ENCODE data around the gene DMD. TPM values are rescaled to one million over a fixed set of nuclear protein-coding genes. Genes with fewer than 3 reads are reported as not detected.

The DMD gene
- total RNA-seq, 1 experiment from 2014 or later = 2.2 TPM

DNA sequence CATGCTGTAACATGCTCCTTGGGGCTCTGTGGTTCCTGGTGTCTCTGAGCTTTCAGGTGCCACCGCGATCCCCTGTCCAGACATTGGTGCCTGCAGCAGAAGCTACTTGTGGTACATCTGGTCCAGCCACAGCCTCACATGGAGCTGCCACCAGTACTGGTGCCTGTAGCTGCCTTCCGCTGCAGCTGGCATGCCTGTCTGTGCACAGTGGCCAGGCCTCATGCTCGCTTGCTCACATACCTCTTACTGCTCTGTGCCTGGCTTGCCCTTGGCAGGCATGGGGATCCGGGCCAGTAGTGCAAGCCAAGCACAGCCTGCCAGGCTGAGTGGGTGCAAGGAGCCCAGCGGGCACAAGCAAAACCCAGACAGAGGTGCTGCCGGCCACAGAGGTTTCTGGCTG, 618.6 kb downstream of the DMD start:
- Histone ChIP-seq H3K36me3 (ENCODE audit: control insufficient read depth, insufficient read depth, low read length) (no peaks in the 10 kb centered on the region), H3K27ac (ENCODE audit: low read length) (no peak overlapping the region), H3K4me3 (ENCODE audit: low read depth in 2 of 2, low read length in 2 of 2) (no peak overlapping the region), H3K4me1 (ENCODE audit: control insufficient read depth, insufficient read depth, low read length) (no peaks in the 10 kb centered on the region), H3K27me3 (ENCODE audit: control insufficient read depth, insufficient read depth, low read length) (no peaks in the 10 kb centered on the region), H3K9me3 (ENCODE audit: control insufficient read depth, insufficient read depth, low read depth, low read length) (no peaks in the 10 kb centered on the region)
- POLR2A ChIA-PET = no interaction called here
- in situ Hi-C loops (cut with HindIII; ENCODE audit: low pct_unique_long_range_greater_than_20kb, low sequenced_read_pairs) = no loop called here
- ATAC-seq = no peak
- intact Hi-C loops (cut with micrococcal nuclease; ENCODE audit: unreplicated experiment) = no loop called here
- TF ChIP-seq TCF7L2 (IDR thresholded peaks at IDR 0.05; ENCODE audit: low read depth, low read length) (no peak), POLR2AphosphoS5 (IDR thresholded peaks at IDR 0.05; ENCODE audit: low read depth, low read length) (no peak), SIN3A (IDR thresholded peaks at IDR 0.05; ENCODE audit: borderline replicate concordance, insufficient read depth, low read depth, low read length) (no peak)
- TF ChIP-seq, protein P1, sequence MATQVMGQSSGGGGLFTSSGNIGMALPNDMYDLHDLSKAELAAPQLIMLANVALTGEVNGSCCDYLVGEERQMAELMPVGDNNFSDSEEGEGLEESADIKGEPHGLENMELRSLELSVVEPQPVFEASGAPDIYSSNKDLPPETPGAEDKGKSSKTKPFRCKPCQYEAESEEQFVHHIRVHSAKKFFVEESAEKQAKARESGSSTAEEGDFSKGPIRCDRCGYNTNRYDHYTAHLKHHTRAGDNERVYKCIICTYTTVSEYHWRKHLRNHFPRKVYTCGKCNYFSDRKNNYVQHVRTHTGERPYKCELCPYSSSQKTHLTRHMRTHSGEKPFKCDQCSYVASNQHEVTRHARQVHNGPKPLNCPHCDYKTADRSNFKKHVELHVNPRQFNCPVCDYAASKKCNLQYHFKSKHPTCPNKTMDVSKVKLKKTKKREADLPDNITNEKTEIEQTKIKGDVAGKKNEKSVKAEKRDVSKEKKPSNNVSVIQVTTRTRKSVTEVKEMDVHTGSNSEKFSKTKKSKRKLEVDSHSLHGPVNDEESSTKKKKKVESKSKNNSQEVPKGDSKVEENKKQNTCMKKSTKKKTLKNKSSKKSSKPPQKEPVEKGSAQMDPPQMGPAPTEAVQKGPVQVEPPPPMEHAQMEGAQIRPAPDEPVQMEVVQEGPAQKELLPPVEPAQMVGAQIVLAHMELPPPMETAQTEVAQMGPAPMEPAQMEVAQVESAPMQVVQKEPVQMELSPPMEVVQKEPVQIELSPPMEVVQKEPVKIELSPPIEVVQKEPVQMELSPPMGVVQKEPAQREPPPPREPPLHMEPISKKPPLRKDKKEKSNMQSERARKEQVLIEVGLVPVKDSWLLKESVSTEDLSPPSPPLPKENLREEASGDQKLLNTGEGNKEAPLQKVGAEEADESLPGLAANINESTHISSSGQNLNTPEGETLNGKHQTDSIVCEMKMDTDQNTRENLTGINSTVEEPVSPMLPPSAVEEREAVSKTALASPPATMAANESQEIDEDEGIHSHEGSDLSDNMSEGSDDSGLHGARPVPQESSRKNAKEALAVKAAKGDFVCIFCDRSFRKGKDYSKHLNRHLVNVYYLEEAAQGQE (IDR thresholded peaks at IDR 0.05; ENCODE audit: insufficient read depth in 1 of 2, low read depth in 2 of 2, low read length in 1 of 2) = no peak
- TF ChIP-seq, protein P2, sequence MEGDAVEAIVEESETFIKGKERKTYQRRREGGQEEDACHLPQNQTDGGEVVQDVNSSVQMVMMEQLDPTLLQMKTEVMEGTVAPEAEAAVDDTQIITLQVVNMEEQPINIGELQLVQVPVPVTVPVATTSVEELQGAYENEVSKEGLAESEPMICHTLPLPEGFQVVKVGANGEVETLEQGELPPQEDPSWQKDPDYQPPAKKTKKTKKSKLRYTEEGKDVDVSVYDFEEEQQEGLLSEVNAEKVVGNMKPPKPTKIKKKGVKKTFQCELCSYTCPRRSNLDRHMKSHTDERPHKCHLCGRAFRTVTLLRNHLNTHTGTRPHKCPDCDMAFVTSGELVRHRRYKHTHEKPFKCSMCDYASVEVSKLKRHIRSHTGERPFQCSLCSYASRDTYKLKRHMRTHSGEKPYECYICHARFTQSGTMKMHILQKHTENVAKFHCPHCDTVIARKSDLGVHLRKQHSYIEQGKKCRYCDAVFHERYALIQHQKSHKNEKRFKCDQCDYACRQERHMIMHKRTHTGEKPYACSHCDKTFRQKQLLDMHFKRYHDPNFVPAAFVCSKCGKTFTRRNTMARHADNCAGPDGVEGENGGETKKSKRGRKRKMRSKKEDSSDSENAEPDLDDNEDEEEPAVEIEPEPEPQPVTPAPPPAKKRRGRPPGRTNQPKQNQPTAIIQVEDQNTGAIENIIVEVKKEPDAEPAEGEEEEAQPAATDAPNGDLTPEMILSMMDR (IDR thresholded peaks at IDR 0.05) = no peak
- CTCF ChIA-PET = no interaction called here
- BruUV-seq (replicated peaks) = no TSS peak
- DNase-seq (ENCODE audit: low read depth, low spot score) = no peak

DNA sequence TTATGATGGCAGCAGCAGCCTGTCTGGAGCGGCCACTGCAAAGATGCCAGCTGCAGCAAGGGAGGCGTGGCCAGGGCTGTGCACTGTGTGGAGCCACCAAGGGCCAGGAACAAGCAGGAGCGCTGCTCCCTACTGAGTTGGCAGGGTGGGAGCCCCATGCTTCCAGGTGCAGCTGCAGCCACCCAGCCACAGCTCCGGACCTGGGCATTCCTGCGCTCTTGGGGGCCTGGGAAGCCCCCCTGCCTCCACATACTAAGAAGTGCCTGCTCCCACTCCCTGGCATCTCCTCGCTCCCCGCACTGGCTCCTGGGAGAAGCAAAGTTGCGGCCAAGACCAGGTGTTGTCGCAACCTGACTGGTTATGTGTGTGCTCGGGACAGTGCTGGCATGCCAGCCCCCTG, 619.8 kb downstream of the DMD start:
- no TSS peak for BruUV-seq (replicated peaks)
- Histone ChIP-seq H3K4me1 (ENCODE audit: control insufficient read depth, insufficient read depth, low read length) (no peaks in the 10 kb centered on the region), H3K4me3 (ENCODE audit: low read depth in 2 of 2, low read length in 2 of 2) (no peak overlapping the region), H3K27ac (ENCODE audit: low read length) (no peak overlapping the region), H3K9me3 (ENCODE audit: control insufficient read depth, insufficient read depth, low read depth, low read length) (no peaks in the 10 kb centered on the region), H3K36me3 (ENCODE audit: control insufficient read depth, insufficient read depth, low read length) (no peaks in the 10 kb centered on the region), H3K27me3 (ENCODE audit: control insufficient read depth, insufficient read depth, low read length) (no peaks in the 10 kb centered on the region)
- in situ Hi-C loops (cut with HindIII; ENCODE audit: low pct_unique_long_range_greater_than_20kb, low sequenced_read_pairs) = no loop called here
- TF ChIP-seq, protein P2 (IDR thresholded peaks at IDR 0.05) = no peak
- no peak for DNase-seq (ENCODE audit: low read depth, low spot score)
- ATAC-seq = no peak
- ChIA-PET CTCF (no interaction called here), POLR2A (no interaction called here)
- intact Hi-C loops (cut with micrococcal nuclease; ENCODE audit: unreplicated experiment) = no loop called here

DNA sequence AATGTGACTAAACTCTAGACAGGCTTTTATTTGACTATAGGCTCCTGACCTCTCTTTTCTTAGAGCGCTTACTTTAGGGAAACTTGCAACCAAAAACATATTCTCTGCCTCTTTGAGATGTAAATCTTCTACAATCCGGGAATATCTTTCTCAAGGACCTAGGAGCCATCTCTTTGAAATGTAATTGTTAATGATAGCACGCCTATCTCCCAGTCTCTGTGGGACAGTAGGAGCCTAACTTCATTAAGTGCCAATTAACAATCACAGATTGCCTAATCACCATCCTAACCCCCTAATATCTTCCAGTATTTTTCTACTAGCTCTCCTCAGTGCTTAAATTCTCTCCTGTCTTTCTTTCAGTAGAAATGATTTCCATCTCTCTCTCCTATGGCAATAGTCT, 628.6 kb downstream of the DMD start:
- TF ChIP-seq TCF7L2 (IDR thresholded peaks at IDR 0.05; ENCODE audit: low read depth, low read length) (no peak), SIN3A (IDR thresholded peaks at IDR 0.05; ENCODE audit: borderline replicate concordance, insufficient read depth, low read depth, low read length) (no peak), POLR2AphosphoS5 (IDR thresholded peaks at IDR 0.05; ENCODE audit: low read depth, low read length) (no peak)
- TF ChIP-seq, protein P2 (IDR thresholded peaks at IDR 0.05) = no peak
- TF ChIP-seq, protein P1 (IDR thresholded peaks at IDR 0.05; ENCODE audit: insufficient read depth in 1 of 2, low read depth in 2 of 2, low read length in 1 of 2) = no peak
- BruUV-seq (replicated peaks) = no TSS peak
- H3K36me3 ChIP-seq (ENCODE audit: control insufficient read depth, insufficient read depth, low read length) = no peaks in the 10 kb centered on the region
- H3K27me3 ChIP-seq (ENCODE audit: control insufficient read depth, insufficient read depth, low read length) = no peaks in the 10 kb centered on the region
- ChIA-PET POLR2A (no interaction called here), CTCF (no interaction called here)
- ATAC-seq (no peak), DNase-seq (ENCODE audit: low read depth, low spot score) (no peak)
- in situ Hi-C loops (cut with HindIII; ENCODE audit: low pct_unique_long_range_greater_than_20kb, low sequenced_read_pairs) (no loop called here), intact Hi-C loops (cut with micrococcal nuclease; ENCODE audit: unreplicated experiment) (no loop called here)
- no peaks in the 10 kb centered on the region for H3K4me1 ChIP-seq (ENCODE audit: control insufficient read depth, insufficient read depth, low read length)
- no peak overlapping the region for H3K4me3 ChIP-seq (ENCODE audit: low read depth in 2 of 2, low read length in 2 of 2)
- no peak overlapping the region for H3K27ac ChIP-seq (ENCODE audit: low read length)
- H3K9me3 ChIP-seq (ENCODE audit: control insufficient read depth, insufficient read depth, low read depth, low read length) = no peaks in the 10 kb centered on the region

Measured in Panc1 (cell line).